ENCODE data around the gene NIT2.

- no peak for TF ChIP-seq CTCF (IDR thresholded peaks at IDR 0.05; ENCODE audit: low read length)
- no peak for TF ChIP-seq EZH2 (IDR thresholded peaks at IDR 0.05; ENCODE audit: borderline replicate concordance, low read length)
Measured at GRCh38 chr3:100339786-100340185, 5.2 kb downstream of the NIT2 start.

All from OCI-LY1 (cell line).